HPDE6-E6E7 (cell line): ENCODE results near the gene ZNF674.
"Not testable (repeated sequence)": the region's sequence is repeated elsewhere in the genome, so short reads cannot be mapped to it uniquely, and the experiment has no call there.

Experiments used
- DNase-seq: peaks from one replicate; pipeline ENCODE4 v3.0.0; 2011; ENCODE audit warnings: missing footprints; ENCODE audit errors: extremely low spot score

The ZNF674 gene

DNA sequence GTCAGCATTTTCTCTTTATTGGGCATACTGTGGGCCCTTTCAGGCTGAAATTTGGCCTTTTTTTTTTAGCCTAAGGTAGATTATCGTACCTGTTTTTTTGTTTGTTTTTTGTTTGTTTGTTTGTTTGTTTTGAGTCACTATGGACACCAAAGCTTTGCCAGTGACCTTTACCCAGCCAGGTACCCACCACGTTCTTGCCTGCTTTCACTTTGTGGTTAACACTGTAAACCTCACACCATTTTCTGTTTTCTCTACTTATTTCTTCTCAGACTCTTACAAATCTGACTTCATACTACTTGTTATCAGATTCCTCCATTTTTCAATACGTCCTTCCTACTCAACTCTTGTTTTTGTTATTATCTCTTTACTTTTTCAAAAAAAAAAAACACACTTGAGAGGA, 81.5 kb downstream of the ZNF674 start:
- DNase-seq, result no peak

DNA sequence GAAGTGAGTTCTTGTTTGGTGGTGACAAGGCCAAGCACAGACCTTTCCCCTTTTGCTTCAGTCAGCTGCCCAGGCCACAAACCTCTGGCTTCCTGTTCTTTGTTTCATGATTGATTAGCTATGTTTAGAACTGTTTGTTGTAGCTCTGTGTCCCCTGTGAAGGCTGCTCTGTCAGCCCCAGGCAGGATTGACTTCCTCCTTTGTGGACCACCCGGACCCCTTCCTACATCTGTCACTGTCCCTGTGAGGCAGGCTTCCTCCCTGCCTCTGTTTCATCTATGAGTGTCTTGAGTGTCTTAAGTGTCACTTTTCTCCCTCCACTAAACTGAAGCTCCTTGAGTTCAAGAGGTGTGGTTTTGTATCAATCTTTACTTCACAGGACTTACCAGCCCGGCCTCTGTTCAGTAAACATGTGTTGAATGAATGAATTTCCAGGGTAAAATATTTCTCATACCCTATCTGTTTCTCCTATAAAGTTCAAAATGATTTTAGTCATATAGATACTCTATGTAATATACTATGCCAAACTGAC, 83.5 kb downstream of the ZNF674 start:
- DNase-seq, result no peak

DNA sequence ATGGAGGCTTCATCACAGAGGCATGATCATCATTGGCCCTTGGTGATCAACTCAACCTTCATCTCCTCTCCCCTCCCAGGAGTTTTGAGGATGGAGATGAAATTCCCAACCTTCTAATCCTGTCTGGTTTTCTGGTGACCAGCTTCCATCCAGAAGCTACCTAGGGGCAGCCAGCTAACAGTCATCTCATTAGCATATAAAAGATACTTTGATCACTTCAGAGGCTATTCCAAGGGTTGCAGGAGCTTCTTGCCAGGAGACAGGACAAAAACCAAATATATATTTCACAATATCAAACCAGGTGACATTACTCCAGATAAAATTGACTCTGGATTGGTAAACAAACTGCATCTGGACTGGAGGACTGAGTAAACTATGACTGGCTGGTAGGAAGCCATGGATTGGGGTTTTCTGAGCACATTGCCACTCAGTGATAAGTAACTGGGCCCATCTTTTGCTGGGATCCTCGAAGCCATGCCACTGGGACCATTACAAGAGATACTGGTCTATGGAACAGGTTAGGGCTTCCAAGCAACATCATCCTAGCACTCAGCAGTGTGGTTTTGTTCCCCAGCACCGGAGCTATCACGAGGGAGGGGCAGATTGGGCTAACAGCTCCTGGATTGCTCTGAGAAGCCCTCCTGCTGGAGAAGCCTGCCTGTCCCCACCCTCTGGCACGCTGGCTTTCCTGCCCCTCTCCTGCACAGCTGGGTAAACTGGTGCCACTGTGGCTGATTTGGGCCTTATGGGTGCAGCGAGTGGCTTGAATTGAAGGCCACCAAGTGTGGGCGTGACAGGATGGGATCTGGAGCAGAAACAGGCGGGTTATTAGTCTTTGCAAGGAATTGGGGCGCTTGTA, 84.2 kb downstream of the ZNF674 start:
- DNase-seq, result not testable (repeated sequence)

GRCh38 chrX:46459603-46460002, 85.6 kb downstream of the ZNF674 start:
- no peak for DNase-seq

GRCh38 chrX:46456125-46456922, 88.9 kb downstream of the ZNF674 start:
- DNase-seq, result no peak
